Neural crest cell (in vitro differentiated cells): ENCODE data around the gene CDH1. TPM values are rescaled to one million over a fixed set of nuclear protein-coding genes. Genes with fewer than 3 reads are reported as not detected.

ENCODE experiments used
- DNase-seq: peaks from one replicate; pipeline ENCODE4 v3.0.0; 2021; ENCODE audit warnings: low read depth, mixed read lengths, low spot score
- H3K27ac Mint-ChIP-seq: one replicate; pipeline ENCODE4 v1.8.0; 2021; ENCODE audit warnings: mild to moderate bottlenecking, mixed read lengths; ENCODE audit not compliant: unreplicated experiment
- H3K27me3 Mint-ChIP-seq: 2 replicates; pipeline ENCODE4 v1.8.0; 2021; ENCODE audit warnings: low read depth, mild to moderate bottlenecking, mixed read lengths
- H3K36me3 Mint-ChIP-seq: 2 replicates; pipeline ENCODE4 v1.8.0; 2021; ENCODE audit warnings: low read depth, mild to moderate bottlenecking, mixed read lengths
- H3K4me1 Mint-ChIP-seq: 2 replicates; pipeline ENCODE4 v1.8.0; 2021; ENCODE audit warnings: mixed read lengths
- H3K4me3 Mint-ChIP-seq: one replicate; pipeline ENCODE4 v1.8.0; 2021; ENCODE audit warnings: mild to moderate bottlenecking, mixed read lengths
- H3K9me3 Mint-ChIP-seq: 2 replicates; pipeline ENCODE4 v1.8.0; 2021; ENCODE audit warnings: mixed read lengths
- CTCF ChIP-seq: fragments of 200-600 bp; sonication (generic); conservative IDR thresholded peaks from 2 replicates; pipeline ENCODE4 v1.5.0; 2021; ENCODE audit warnings: antibody characterized with exemption, mild to moderate bottlenecking
- total RNA-seq: library from RNA; stranded (reverse); gene quantifications from 2 replicates; pipeline ENCODE4 v1.2.1, GENCODE V29; 2021

The CDH1 gene
- total RNA-seq, 1 donor from 2014 or later: 1.1 TPM

GRCh38 chr16:68843482-68844210 lies 106.6 kb downstream of the CDH1 start, which contains the start of gene TANGO6:
TANGO6 (plus strand) TSS chr16:68843531; CDS start chr16:68843618, 87 bp downstream.
- peak within 1 kb of the TSS; percentile 87 for H3K4me3 Mint-ChIP-seq
- H3K9me3 Mint-ChIP-seq: no peaks in the 10 kb centered on the region

GRCh38 chr16:68844211-68844564 lies 107.1 kb downstream of the CDH1 start:
- H3K36me3 Mint-ChIP-seq: no peaks in the 10 kb centered on the region
- no peaks in the 10 kb centered on the region for H3K27me3 Mint-ChIP-seq
- H3K9me3 Mint-ChIP-seq: no peaks in the 10 kb centered on the region
- H3K27ac Mint-ChIP-seq: peak overlapping the region; percentile 36
- no peak for TF ChIP-seq CTCF
- H3K4me3 Mint-ChIP-seq: peak overlapping the region; percentile 87
- no peak for DNase-seq
- peaks cover 20% of the 10 kb centered on the region for H3K4me1 Mint-ChIP-seq

More at GRCh38 chr16:68843482-68844210, 106.6 kb downstream of the CDH1 start, which contains the start of gene TANGO6:
- Mint-ChIP-seq H3K4me1 (peaks cover 20% of the 10 kb centered on the region), H3K27me3 (no peaks in the 10 kb centered on the region), H3K27ac (peak within 1 kb of the TSS; percentile 36), H3K36me3 (no peaks in the 10 kb centered on the region)
- peak; percentile 81 for DNase-seq
- TF ChIP-seq CTCF: peak; percentile 54

- H3K36me3 Mint-ChIP-seq: no peaks in the 10 kb centered on the region
- peaks cover 15% of the 10 kb centered on the region for H3K4me1 Mint-ChIP-seq
- H3K9me3 Mint-ChIP-seq: no peaks in the 10 kb centered on the region
- no peak for DNase-seq
- no peak overlapping the region for H3K4me3 Mint-ChIP-seq
- no peak overlapping the region for H3K27ac Mint-ChIP-seq
- H3K27me3 Mint-ChIP-seq: no peaks in the 10 kb centered on the region
- TF ChIP-seq CTCF: no peak
Measured at GRCh38 chr16:68848786-68849185, 111.7 kb downstream of the CDH1 start.

- no peaks in the 10 kb centered on the region for H3K9me3 Mint-ChIP-seq
- H3K27ac Mint-ChIP-seq: no peak overlapping the region
- TF ChIP-seq CTCF: no peak
- DNase-seq: no peak
- H3K4me1 Mint-ChIP-seq: peaks cover 6% of the 10 kb centered on the region
- no peaks in the 10 kb centered on the region for H3K36me3 Mint-ChIP-seq
- no peaks in the 10 kb centered on the region for H3K27me3 Mint-ChIP-seq
- H3K4me3 Mint-ChIP-seq: no peak overlapping the region
Measured at GRCh38 chr16:68850481-68850880, 113.4 kb downstream of the CDH1 start.

GRCh38 chr16:68851601-68852000 lies 114.5 kb downstream of the CDH1 start:
- no peak for TF ChIP-seq CTCF
- H3K36me3 Mint-ChIP-seq: peaks cover 3% of the 10 kb centered on the region
- peaks cover 6% of the 10 kb centered on the region for H3K4me1 Mint-ChIP-seq
- H3K4me3 Mint-ChIP-seq: no peak overlapping the region
- peaks cover 2% of the 10 kb centered on the region for H3K9me3 Mint-ChIP-seq
- no peak overlapping the region for H3K27ac Mint-ChIP-seq
- no peak for DNase-seq
- H3K27me3 Mint-ChIP-seq: no peaks in the 10 kb centered on the region
